Glutamatergic neuron (in vitro differentiated cells): Measurements from ENCODE around the gene SMARCD3. TPM values are rescaled to one million over a fixed set of nuclear protein-coding genes. Genes with fewer than 3 reads are reported as not detected.

ENCODE experiments used
- DNase-seq: peaks from one replicate; pipeline ENCODE4 v3.0.0; 2022
- H3K27ac Mint-ChIP-seq: one replicate; pipeline ENCODE4 v1.8.0; 2020; ENCODE audit warnings: mild to moderate bottlenecking, mixed read lengths, inconsistent platforms; ENCODE audit not compliant: unreplicated experiment
- H3K27me3 Mint-ChIP-seq: one replicate; pipeline ENCODE4 v1.8.0; 2020; ENCODE audit warnings: mild to moderate bottlenecking, moderate library complexity, mixed read lengths, inconsistent platforms; ENCODE audit not compliant: unreplicated experiment
- H3K36me3 Mint-ChIP-seq: one replicate; pipeline ENCODE4 v1.8.0; 2020; ENCODE audit warnings: mild to moderate bottlenecking, mixed read lengths, inconsistent platforms; ENCODE audit not compliant: unreplicated experiment
- H3K4me1 Mint-ChIP-seq: one replicate; pipeline ENCODE4 v1.8.0; 2020; ENCODE audit warnings: mild to moderate bottlenecking, low read depth, mixed read lengths, inconsistent platforms; ENCODE audit not compliant: unreplicated experiment
- H3K4me3 Mint-ChIP-seq: one replicate; pipeline ENCODE4 v1.8.0; 2020; ENCODE audit warnings: mild to moderate bottlenecking, mixed read lengths, inconsistent platforms; ENCODE audit not compliant: unreplicated experiment
- H3K9me3 Mint-ChIP-seq: one replicate; pipeline ENCODE4 v1.8.0; 2020; ENCODE audit warnings: mild to moderate bottlenecking, moderate library complexity, mixed read lengths, inconsistent platforms; ENCODE audit not compliant: unreplicated experiment
- total RNA-seq: library from RNA; stranded (reverse); fragmentation: NEBNext Ultra II Directional; extraction: Animal tissue kit (Norgen Biotek cat#: 25700); gene quantifications from one replicate; pipeline ENCODE4 v1.2.1, GENCODE V29; 2021; ENCODE audit not compliant: unreplicated experiment
- TF ChIP-seq, protein P1 (sequence below): fragments of 200-600 bp; sonication (generic); IDR thresholded peaks from one replicate; pipeline ENCODE4 v1.5.0; 2021; ENCODE audit not compliant: partially characterized antibody, unreplicated experiment

SMARCD3 gene
- total RNA-seq, 1 donor from 2014 or later = 5.1 TPM

DNA sequence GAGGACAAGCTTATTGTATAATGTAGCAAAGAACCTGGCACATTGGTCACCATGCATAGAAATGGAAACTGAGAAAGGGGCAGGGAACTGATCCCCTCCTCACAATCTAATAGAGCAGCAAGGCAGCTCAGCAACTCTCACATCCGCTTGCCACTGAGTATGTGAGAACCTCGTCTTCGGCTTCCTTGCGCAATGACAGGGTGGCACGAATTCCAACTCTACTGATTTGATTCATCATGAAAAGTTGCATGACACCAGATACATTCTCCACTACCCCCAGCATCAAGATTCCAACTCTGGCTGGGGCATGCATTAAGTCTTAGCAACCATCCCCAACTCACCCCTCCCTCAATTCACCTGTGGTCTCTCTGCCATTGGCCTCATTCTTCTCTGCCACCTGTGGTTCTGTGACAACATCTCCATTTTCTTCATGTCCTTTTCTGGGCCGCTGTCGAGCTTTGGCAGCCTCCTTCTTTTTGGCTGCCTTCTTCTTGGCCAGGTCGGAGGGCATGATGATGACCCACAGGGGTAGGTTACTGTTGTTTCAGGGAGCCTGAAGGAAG lies 22.5 kb downstream of the SMARCD3 start:
- Mint-ChIP-seq H3K9me3 (peaks cover 11% of the 10 kb centered on the region), H3K27ac (no peak overlapping the region), H3K27me3 (peaks cover 8% of the 10 kb centered on the region), H3K36me3 (no peaks in the 10 kb centered on the region), H3K4me1 (peaks cover 14% of the 10 kb centered on the region), H3K4me3 (peak overlapping the region; percentile 99)
- TF ChIP-seq, protein P1, sequence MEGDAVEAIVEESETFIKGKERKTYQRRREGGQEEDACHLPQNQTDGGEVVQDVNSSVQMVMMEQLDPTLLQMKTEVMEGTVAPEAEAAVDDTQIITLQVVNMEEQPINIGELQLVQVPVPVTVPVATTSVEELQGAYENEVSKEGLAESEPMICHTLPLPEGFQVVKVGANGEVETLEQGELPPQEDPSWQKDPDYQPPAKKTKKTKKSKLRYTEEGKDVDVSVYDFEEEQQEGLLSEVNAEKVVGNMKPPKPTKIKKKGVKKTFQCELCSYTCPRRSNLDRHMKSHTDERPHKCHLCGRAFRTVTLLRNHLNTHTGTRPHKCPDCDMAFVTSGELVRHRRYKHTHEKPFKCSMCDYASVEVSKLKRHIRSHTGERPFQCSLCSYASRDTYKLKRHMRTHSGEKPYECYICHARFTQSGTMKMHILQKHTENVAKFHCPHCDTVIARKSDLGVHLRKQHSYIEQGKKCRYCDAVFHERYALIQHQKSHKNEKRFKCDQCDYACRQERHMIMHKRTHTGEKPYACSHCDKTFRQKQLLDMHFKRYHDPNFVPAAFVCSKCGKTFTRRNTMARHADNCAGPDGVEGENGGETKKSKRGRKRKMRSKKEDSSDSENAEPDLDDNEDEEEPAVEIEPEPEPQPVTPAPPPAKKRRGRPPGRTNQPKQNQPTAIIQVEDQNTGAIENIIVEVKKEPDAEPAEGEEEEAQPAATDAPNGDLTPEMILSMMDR = no peak
- DNase-seq = no peak

GRCh38 chr7:151223728-151224127 lies 24.8 kb downstream of the SMARCD3 start:
- TF ChIP-seq, protein P1 = no peak
- Mint-ChIP-seq H3K27me3 (peaks cover 8% of the 10 kb centered on the region), H3K9me3 (peaks cover 11% of the 10 kb centered on the region), H3K36me3 (no peaks in the 10 kb centered on the region), H3K4me3 (no peak overlapping the region), H3K27ac (no peak overlapping the region), H3K4me1 (peaks cover 14% of the 10 kb centered on the region)
- no peak for DNase-seq

- no peak overlapping the region for H3K4me3 Mint-ChIP-seq
Measured at GRCh38 chr7:151218170-151218569, 30.3 kb downstream of the SMARCD3 start.

GRCh38 chr7:151215396-151215795 lies 33.1 kb downstream of the SMARCD3 start:
- Mint-ChIP-seq H3K4me3 (no peak overlapping the region), H3K9me3 (no peaks in the 10 kb centered on the region), H3K27me3 (peaks cover 5% of the 10 kb centered on the region), H3K4me1 (peaks cover 9% of the 10 kb centered on the region), H3K27ac (no peak overlapping the region), H3K36me3 (no peaks in the 10 kb centered on the region)
- DNase-seq = no peak
- TF ChIP-seq, protein P1 = no peak

More at GRCh38 chr7:151218170-151218569, 30.3 kb downstream of the SMARCD3 start:
- Mint-ChIP-seq H3K4me1 (no peaks in the 10 kb centered on the region), H3K36me3 (no peaks in the 10 kb centered on the region), H3K27me3 (peaks cover 3% of the 10 kb centered on the region), H3K27ac (no peak overlapping the region), H3K9me3 (no peaks in the 10 kb centered on the region)
- TF ChIP-seq, protein P1 = no peak
- no peak for DNase-seq

DNA sequence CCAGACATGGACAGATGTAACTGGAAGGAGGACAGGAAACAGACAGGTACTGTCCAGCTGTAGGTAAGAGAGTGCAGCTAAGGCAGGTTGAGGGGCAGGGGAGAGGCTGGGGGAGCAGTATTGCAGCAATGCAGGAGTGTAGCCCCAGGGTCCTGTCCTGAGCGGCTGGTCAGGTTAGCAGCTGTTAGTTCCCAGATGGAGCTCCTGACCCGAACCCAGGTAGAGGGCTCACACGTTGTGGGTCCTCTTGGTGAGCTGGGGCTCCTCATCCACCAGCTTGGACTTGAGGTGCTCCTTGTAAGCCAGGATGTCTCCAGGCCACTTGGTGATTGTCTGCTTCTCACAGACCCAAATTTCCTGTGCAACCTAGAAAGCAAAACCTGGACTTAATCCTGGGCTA lies 34.7 kb downstream of the SMARCD3 start:
- TF ChIP-seq, protein P1 = no peak
- no peaks in the 10 kb centered on the region for H3K36me3 Mint-ChIP-seq
- no peak overlapping the region for H3K4me3 Mint-ChIP-seq
- H3K9me3 Mint-ChIP-seq = no peaks in the 10 kb centered on the region
- H3K27ac Mint-ChIP-seq = no peak overlapping the region
- no peak for DNase-seq
- H3K27me3 Mint-ChIP-seq = peaks cover 8% of the 10 kb centered on the region
- peaks cover 9% of the 10 kb centered on the region for H3K4me1 Mint-ChIP-seq
